Measurements from ENCODE around the gene NCAM2.
A peak's percentile ranks its signal among the peaks of the same experiment; 100 is the strongest.
"Not testable (repeated sequence)": the region's sequence is repeated elsewhere in the genome, so short reads cannot be mapped to it uniquely, and the experiment has no call there.

NCAM2 gene

DNA sequence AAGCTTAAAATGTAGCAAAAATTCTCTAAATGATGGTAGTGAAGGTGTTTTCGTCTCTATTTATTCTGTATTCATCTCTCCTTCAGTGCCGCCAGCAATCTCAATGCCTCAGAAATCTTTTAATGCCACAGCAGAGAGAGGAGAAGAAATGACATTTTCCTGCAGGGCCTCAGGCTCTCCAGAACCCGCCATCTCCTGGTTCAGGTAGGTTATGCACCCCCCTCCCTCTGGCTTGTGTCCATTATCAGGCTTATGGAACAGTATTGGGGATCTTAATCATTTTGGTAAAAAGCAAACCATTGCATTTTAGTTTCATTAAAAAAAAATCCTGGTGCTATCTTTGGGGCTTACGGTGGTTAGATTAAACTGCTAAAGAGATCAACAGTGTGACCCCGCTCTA lies 326.1 kb downstream of the NCAM2 start:
- DNase-seq (ENCODE audit: low spot score) = no peak

DNA sequence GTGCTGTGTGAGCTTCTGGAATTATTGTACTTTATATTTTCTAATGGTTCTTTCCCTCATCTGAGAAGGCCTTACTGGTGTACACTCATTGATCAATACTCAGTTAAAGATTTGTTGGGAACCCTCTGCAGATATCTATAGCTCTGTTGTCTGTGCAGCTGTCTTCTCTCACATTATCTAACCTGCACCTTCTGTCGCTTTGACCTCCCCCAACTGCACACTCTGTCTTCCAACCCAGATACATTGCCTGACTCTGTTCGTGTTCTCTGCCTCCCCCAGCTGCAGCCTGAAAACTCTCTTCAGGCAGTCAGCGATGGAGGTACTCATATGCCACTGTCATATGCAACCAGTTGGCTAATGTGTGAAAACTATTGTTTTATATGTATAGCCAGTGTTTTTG lies 334.3 kb downstream of the NCAM2 start:
- no peak for DNase-seq (ENCODE audit: low spot score)

DNA sequence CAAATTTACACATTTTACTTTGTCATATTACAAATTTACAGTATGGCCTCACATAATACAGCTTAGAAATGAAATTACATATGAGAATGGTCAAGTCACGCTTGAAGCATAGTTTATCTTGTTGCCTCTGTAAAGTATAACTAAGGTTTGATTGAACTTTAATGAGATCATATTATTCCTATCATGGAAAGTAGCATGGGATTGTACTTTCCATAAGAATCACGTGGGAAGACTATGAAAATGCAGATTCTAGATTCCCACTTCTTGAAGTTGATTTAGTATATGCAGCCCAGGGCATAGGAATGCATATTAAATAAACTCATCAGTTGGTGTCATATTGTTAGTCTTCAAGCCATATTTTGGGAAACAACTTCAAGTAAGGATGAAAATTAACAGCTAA lies 342.8 kb downstream of the NCAM2 start:
- DNase-seq (ENCODE audit: low spot score) = no peak

DNA sequence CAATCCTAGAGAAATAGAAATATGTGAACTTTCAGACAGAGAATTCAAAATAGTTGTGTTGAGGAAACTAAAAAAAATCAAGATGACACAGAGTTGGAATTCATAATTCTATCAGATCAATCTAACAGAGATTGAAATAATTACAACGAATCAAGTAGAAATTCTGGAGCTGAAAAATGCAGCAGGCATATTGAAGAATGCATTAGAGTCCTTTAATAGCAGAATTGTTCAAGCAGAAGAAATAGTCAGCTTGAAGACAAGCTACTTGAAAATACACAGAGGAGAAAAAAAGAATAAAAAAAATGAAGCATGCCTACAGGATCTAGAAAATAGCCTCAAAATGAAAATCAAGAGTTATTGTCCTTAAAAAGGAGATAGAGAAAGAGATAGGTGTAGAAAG lies 347.1 kb downstream of the NCAM2 start:
- no peak for DNase-seq (ENCODE audit: low spot score)

DNA sequence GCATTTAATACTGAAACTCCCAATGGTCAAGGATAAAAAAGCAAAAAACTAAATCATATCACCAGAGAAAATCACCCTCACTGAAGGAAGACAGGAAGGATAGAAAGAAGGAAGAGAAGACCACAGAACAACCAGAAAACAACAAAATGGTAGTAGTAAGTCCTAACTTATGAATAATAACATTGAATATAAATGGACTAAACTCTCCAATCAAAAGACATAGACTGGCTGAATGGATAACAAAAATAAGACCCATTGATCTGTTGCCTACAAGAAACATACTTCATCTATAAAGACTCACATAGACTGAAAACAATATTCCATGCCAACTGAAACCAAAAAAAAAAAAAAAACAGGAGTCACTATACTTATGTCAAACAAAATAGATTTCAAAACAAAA lies 347.7 kb downstream of the NCAM2 start:
- DNase-seq (ENCODE audit: low spot score) = no peak

DNA sequence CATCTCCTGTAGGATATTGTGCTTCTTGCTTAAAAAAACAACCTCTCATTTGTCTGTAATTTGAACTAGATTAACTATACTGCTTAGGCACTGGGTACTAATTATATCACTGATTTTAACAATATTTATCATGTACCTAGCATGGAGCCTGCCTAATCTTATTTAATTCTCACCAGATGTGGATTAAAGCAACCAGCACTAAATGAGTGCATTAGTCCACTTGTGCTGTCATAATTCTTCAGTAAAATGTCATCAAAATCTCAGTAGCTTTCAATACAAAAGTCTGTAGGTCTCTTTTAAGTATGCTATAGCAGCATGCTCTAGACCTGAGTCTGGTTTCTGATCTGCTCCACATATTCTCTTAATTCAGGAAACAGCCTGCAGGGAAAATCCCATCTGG lies 368.1 kb downstream of the NCAM2 start:
- no peak for DNase-seq (ENCODE audit: low spot score)

DNA sequence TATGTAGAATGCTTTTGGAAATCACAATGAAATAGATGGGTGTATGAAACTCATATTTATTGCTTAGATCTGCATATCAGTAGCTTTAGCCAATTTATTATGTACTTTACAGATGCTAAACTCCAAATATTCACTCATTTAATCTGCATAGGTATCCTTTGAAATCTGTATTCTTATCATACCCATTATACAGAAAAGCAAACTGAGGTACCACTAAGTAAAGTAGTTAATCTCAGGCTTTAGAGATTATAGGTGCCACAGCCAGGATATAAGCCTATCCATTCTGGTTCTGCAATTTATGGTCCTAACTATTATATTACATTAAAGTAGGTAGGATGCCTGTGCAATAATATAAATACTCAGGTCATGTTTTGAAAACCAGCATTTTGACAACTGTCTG lies 369.4 kb downstream of the NCAM2 start:
- no peak for DNase-seq (ENCODE audit: low spot score)

DNA sequence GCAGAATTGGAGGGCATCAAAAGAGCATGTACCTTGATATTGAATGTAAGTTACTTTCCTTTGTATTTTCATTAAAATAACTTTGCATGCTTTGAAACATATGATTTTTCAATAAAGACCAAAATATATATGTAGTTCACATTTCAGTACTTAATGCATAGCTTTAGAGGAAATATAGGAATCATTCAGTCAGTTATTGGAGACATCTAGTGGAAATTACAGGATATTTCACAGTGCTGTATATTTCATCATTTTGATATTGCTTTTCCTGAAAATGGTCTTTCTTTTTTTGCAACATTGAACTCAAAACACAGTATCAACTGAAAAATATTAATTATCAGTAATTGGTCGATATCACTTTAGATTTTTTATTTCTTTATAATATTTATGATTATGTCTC lies 375.8 kb downstream of the NCAM2 start:
- peak; percentile 52 for DNase-seq (ENCODE audit: low spot score)

DNA sequence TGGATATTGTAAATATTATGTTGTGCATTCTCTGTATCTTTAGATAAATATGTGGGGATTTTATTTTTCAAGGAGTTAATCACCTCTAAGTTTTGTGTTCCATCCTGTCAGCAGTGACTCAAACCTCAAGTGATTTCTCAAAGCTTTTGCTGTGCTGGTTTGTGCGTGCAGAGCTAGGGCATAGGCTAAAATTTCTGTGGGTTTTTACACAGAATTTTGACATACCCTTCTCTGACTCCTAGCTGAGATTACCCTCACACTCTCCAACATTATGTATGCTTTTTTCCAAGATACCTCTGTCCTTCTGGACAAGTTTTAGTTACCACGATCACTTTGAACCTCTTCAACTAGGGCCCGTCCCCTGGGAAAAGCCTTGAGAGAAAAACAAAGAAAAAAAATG lies 384.9 kb downstream of the NCAM2 start:
- DNase-seq (ENCODE audit: low spot score) = no peak

DNA sequence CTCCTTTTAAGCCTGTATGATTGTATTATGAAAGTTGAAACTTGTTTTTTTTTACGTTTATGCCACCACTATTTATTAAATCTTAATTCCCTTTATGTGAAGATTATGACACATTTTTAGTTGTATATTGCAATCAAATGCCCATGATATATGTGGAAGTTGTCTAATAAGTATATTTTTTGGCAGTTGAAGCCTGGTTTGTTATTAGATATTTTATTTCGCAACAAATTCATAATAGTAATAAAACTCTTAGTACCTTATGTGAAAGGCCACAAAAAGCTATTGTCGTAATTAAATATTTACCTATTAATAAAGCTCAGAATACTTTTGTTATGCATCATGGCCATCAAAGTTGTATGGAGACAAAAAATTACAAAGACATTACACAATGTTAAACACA lies 386.8 kb downstream of the NCAM2 start:
- no peak for DNase-seq (ENCODE audit: low spot score)

DNA sequence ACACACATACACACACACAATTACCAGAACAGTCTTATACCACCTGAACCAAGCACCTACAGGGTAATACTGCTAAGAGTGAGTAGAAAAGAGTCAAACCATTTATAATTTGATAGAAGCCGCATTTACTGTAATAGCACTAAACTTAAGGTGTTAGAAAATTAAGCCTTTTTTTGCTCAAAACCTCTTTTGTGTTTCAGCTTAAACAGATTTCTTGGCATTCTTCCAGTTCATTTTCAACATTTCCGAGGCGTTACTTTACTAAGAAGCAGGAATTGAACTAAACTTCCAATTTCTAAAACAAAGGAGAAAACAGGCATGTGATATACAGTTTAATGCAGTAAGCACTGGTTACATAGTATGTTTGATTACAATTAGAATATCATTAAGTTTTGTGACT lies 387.2 kb downstream of the NCAM2 start:
- DNase-seq (ENCODE audit: low spot score) = no peak

DNA sequence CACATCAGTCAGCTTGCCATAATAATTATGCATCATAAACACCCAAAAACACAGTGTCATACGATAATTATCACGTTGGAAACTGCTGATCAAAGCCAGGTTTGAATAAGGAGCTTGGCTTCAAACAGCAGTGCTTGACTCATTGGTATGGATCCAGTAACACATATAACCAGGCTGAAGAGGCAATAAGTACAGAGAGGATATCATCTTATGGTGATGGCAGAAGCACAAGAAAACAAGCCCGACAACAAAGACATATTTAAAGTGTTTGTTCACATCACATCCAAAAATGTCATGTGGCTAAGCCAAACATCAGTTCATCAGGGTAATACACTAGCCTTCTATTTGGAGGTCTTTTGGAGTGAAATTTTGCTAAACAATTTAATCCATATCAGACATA lies 389.7 kb downstream of the NCAM2 start:
- no peak for DNase-seq (ENCODE audit: low spot score)

DNA sequence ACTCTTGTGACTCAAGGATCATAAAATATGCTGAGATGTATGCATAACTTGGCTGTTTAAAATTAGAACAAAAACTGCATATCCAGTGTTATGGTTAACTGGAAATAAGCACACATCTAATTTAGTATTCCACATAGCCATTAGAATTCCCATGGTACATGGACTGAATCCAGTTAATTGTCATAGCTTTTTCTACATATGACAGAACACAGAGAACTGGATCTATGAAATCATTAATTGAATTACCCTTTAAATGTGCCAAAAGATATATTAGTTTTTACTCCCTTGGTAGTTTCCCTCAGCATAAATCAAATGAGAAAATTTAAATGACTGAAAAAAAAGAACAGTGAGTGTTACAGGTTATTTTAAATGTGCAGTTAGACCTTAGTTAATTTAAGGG lies 395.9 kb downstream of the NCAM2 start:
- no peak for DNase-seq (ENCODE audit: low spot score)

DNA sequence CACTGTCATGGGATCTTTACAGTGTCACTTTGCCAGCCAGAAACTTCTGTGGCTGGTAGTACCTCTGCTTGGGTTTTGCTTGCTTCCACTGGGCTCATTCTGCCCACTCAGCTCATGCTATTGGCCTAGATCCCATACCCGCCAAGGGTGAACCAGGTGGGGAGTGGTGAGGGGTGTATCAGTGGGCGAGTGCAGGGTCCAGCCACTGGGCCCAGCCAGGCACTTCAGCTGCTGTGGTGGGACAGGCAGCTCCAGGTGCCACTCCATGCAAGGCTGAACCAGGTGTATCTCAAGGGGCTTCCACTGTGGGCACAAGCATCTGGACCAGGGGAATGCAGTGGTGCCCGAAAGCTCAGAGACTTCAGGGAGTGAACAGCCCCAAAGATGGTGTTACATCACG lies 398.2 kb downstream of the NCAM2 start:
- DNase-seq (ENCODE audit: low spot score) = no peak

DNA sequence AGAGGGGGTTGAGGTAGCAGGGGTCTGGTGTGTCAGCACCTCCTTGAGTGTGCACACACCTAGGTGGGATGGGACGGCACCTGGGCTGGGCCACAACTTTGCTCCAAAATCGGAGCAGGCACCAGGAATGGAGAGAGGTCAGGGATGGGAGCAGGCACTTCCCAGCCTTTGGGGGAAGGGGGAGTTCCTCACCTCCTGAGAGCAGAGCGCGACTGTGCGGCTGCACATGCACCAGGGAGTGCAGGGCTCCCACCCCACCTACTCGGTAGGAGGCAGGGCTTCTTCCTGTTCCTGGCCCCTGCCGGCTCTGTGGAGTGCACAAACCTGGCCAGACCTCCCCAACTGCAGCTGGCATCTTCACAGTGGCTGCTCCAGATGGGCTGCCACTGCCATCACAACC lies 399.3 kb downstream of the NCAM2 start:
- DNase-seq (ENCODE audit: low spot score) = no peak

DNA sequence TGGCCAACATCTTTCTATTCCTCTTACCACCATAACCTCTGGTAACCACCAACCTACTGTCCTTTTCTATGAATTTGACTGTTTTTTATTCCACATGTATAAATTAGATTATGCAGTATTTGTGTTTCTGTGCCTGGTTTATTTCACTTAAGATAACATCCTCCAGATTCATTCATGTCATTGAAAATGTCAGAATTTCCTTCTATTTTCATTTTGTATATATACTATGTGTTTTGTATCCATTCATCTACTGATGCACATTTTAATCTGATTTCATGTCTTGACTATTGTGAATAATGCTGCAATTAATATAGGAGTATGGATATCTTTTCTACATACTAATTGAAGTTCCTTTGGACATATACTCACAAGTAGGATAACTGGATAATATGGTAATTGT lies 403.2 kb downstream of the NCAM2 start:
- no peak for DNase-seq (ENCODE audit: low spot score)

DNA sequence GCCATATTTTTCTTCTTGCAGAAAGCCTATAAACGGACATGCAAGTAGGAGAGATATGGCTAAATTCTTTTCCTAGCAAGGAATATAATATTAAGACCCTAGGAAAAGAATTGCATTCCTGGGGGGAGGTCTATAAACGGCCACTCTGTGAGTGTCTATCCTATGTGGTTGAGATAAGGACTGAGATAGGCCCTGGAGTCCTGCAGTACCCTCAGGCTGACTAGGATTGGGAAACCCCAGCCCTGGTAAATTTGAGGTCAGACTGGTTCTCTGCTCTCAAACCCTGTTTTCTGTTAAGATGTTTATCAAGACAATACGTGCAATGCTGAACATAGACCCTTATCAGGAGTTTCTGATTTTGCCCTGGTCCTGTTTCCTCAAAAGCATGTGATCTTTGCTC lies 404.0 kb downstream of the NCAM2 start:
- DNase-seq (ENCODE audit: low spot score) = not testable (repeated sequence)

DNA sequence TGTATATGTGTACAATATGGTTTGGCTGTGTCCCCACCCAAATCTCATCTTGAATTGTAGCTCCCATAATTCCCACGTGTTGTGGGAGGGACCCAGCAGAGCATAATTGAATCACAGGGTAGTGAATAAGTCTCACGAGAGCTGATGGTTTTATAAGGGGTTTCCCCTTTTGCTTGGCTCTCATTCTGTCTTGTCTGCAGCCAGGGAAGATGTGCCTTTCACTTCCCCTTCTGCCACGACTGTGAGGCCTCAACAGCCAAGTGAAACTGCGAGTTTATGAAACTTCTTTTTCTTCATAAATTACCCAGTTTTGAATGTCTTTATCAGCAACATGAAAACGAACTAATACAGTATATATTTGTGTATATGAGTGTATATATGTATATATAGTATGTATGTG lies 406.1 kb downstream of the NCAM2 start:
- DNase-seq (ENCODE audit: low spot score) = peak; percentile 9

DNA sequence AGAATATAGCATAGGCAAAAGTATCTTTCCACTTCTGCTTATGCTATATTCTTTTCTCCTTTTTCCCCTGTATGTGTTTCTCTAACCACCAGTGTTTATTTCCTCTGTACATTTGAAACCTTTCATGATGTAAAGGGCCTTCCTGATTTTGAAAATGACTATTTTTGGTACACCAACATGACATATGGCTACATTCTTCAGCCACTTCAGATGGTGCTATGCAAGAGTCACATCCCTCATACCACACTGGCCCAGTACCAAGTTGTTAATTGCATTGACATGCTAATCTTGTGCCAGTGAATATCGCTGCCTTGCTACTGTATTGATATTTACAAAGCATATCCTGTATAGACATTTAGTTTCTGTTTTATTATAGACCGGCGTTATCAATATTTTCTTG lies 408.7 kb downstream of the NCAM2 start:
- no peak for DNase-seq (ENCODE audit: low spot score)

DNA sequence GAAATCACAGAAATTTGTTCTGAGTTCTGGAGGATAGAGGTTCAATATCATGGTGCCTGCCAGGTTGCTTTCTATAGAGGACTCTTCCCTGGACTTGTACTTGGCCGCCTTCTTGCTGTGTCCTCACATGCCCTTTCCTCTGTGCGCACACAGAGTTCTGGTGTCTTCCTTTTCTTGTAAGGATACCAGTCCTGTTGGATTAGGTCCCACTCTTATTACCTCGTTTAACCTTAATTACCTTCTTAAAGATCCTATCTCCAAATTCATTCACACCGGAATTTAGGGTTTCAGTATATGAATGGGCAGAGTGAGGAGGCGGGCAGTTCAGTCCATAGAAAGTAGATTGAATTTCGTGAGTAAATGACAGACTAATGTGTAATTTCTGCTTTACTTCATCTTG lies 413.9 kb downstream of the NCAM2 start:
- no peak for DNase-seq (ENCODE audit: low spot score)

DNA sequence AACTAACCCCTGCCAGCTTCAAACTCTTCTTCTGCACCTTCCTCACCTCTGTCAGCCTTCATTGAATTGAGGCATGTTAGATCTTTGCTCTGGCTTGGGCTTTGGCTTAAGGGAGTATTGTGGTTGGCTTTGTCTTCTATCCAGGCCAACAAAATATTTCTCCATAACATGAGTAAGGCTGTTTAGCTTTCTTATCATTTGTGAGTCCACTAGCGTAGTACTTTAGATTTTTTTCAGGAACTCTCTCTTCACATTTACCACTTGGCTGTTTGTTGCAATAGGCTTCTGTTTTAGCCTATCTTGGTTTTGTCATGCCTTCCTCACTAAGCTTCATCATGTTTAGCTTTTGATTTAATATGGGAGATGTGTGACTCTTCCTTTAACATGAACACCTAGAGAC lies 417.5 kb downstream of the NCAM2 start:
- no peak for DNase-seq (ENCODE audit: low spot score)

DNA sequence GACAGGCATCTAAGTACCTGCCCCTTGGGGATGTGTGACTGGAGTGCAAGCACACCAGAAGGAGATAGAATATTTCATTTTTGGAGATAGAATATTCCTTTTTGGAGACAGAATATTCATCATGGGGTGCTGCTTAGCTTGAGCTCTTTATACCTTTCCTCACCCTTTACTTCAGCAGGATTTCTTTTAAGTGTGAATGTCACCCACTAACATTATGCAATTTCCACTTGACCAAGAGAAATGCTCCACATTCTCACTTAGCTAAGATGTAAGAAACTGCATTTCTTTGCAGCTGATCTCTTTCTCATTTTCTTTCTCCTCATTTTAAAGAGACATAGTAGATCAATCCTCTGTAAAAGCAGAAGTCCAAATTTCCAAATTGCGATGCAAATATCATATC lies 436.7 kb downstream of the NCAM2 start:
- DNase-seq (ENCODE audit: low spot score) = no peak

DNA sequence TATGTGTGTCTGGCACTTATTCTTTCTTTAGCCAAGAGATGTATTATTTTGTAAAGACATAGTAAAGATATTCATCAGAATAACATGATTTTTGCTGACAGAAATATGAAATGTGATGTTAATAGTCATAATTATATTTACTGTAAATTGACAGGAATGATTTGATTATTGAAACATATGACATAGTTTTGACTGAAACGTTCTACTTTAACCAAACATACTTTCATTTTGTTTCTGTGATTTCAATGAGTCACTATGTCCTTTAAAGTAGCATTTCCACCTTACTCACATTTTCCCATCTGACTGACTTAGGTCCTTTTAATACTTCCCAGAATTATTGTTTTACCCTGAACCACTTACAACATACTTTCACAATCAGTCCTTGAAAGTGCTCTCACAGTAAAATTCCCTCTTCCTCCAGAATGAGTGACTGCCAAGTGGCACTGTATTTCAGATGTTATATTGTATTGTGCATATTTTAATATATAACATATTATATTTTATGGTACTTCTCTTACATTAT lies 437.9 kb downstream of the NCAM2 start:
- DNase-seq (ENCODE audit: low spot score) = no peak

DNA sequence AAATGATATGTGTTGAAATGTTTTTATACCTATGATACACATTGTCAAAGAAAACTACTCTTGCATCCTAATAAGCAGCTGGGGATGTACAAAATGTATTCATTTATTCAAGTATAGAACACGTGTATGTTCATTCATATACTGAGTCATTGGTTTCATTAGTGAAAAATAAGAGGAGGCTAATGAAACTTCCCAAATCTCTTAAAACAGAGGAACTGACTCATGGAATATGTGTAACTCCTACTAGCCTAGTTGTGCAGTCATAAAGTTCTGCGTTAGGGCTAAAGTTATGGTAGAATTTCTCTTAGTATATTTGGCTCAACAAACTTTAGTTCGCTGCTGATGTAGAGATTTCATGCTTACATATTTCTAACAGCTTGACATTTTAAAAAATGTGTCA lies 441.6 kb downstream of the NCAM2 start:
- DNase-seq (ENCODE audit: low spot score) = no peak

DNA sequence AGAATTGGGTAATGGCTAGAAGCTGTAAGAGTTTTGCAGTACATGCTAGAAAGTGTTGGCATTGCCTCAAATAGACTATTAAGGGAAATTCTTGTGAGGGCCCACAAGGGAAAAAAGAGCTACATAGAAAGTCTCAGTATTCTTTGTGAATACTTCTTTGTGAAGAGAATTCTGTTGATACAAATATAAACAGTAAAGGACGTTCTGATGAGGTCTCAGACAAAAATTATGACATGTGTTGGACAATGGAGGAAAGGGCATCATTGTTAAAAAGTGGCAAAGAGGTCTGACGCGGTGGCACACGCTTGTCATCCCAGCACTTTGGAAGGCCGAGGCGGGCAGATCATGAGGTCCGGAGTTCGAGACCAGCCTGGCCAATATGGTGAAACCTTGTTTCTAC lies 458.9 kb downstream of the NCAM2 start:
- DNase-seq (ENCODE audit: low spot score) = no peak
